ENCODE data around the gene RFX8. TPM values are rescaled to one million over a fixed set of nuclear protein-coding genes. Genes with fewer than 3 reads are reported as not detected.

Gene RFX8
- total RNA-seq, 4 donors from 2014 or later: 0.27 TPM; not detected in 3

DNA sequence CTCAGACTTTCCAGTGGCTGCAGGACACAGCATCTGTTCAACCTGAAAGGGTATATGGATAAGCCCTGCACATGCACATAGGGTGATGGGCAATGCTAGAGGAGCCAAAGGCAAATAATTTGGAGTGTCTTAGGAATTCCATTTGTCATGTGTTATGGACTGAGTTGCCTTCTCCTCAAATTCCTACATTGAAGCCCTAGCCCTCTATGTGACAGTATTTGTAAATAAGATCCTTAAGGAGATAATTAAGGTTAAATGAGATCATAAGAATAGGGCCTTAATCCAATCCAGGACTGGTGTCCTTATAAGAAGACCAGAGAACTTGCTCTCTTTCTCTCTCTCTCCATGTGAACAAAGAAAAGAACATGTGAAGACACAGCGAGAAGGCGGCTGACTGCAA is 44.8 kb downstream of the RFX8 start:
- intact Hi-C loops (cut with DNase I; ENCODE audit: low total_unique reads): no loop called here

DNA sequence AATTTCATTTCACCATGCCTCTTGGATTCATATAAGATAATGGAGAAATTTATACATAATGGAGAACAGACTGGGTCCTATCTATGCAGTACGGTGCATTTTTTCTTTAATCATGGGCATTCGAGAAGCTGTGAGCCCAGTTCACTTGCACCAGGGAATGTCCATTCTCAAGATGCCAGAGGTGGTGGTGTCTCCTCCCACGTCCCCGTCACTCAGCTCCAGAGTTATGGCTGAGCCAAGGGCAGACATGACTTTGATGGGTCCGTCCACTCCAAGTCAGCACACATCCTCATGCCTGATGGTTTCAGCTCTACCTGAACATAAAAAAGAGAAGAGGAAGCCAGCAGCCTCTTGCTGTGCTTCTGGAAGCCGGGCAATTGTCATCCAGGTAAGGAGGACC is 45.5 kb downstream of the RFX8 start:
- Histone ChIP-seq H3K4me3 (no peak overlapping the region), H3K9me3 (no peaks in the 10 kb centered on the region), H3K4me1 (peaks cover 9 to 11% of the 10 kb centered on the region in 2 donors), H3K27me3 (no peaks in the 10 kb centered on the region), H3K36me3 (no peaks in the 10 kb centered on the region), H3K27ac (no peak overlapping the region)
- no peak for TF ChIP-seq POLR2A (IDR thresholded peaks at IDR 0.05)
- TF ChIP-seq, protein P1, sequence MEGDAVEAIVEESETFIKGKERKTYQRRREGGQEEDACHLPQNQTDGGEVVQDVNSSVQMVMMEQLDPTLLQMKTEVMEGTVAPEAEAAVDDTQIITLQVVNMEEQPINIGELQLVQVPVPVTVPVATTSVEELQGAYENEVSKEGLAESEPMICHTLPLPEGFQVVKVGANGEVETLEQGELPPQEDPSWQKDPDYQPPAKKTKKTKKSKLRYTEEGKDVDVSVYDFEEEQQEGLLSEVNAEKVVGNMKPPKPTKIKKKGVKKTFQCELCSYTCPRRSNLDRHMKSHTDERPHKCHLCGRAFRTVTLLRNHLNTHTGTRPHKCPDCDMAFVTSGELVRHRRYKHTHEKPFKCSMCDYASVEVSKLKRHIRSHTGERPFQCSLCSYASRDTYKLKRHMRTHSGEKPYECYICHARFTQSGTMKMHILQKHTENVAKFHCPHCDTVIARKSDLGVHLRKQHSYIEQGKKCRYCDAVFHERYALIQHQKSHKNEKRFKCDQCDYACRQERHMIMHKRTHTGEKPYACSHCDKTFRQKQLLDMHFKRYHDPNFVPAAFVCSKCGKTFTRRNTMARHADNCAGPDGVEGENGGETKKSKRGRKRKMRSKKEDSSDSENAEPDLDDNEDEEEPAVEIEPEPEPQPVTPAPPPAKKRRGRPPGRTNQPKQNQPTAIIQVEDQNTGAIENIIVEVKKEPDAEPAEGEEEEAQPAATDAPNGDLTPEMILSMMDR (IDR thresholded peaks at IDR 0.05 in 4 of 5, conservative IDR thresholded peaks at IDR 0.05 in 1 of 5): no peak
- in situ Hi-C loops (cut with MboI; ENCODE audit: low sequenced_read_pairs in 4 of 4) (loop anchor here in 1 of 4 donors (10.0 kb wide), 1 partner anchor 415 kb away; no protein-coding TSS in a partner anchor), intact Hi-C loops (cut with DNase I; ENCODE audit: low total_unique reads) (no loop called here)
- ATAC-seq (no peak), DNase-seq (no peak)

More for the DNA sequence above, 44.8 kb downstream of the RFX8 start:
- H3K9me3 ChIP-seq: no peaks in the 10 kb centered on the region
- no peak overlapping the region for H3K4me3 ChIP-seq
- H3K36me3 ChIP-seq: no peaks in the 10 kb centered on the region
- DNase-seq (no peak), ATAC-seq (no peak)
- H3K27me3 ChIP-seq: no peaks in the 10 kb centered on the region
- in situ Hi-C loops (cut with MboI; ENCODE audit: low sequenced_read_pairs in 4 of 4): no loop called here
- no peak overlapping the region for H3K27ac ChIP-seq
- peaks cover 9 to 11% of the 10 kb centered on the region in 2 donors for H3K4me1 ChIP-seq
- no peak for TF ChIP-seq POLR2A (IDR thresholded peaks at IDR 0.05)
- TF ChIP-seq, protein P1 (IDR thresholded peaks at IDR 0.05 in 4 of 5, conservative IDR thresholded peaks at IDR 0.05 in 1 of 5): no peak

DNA sequence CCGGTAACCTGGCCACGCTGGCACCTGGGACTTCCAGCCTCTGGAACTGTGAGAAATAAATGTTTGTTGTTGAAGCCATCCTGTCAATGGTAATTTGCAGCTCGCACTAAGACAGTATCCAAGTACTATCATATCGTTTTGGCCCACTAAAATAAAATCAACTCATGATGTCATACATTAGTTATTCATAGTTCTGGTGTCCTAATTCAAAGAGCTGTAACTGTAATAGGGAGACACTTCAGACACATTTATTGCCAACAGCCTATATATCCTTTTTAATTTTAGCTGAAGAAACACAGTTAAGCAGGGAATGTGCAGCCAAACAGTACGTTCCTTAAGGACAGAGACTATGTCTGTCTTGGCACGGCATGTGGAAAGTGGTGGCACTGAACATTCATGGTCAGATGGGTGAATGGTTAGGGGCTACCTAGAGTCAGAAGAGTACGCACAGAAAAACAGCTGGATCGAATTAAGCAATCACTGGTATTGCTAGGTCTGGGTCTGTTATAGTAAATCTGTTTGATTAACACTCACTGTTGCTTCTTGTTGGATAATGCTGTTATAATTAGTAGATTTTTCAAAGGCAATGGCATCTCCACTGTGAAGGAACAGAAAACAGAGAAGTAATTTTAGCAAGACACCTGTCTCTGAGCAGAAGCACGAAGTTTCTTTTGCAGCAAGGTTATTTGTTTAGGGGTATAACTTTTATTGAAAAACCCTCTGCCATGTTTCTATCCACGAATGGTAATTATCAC is 46.3 kb downstream of the RFX8 start:
- in situ Hi-C loops (cut with MboI; ENCODE audit: low sequenced_read_pairs in 4 of 4) (loop anchor here in 1 of 4 donors (10.0 kb wide), 1 partner anchor 416 kb away; no protein-coding TSS in a partner anchor), intact Hi-C loops (cut with DNase I; ENCODE audit: low total_unique reads) (no loop called here)
- Histone ChIP-seq H3K27ac (peak overlapping the region in 2 of 4 donors; percentile 27 to 50), H3K4me3 (no peak overlapping the region), H3K36me3 (no peaks in the 10 kb centered on the region), H3K9me3 (no peaks in the 10 kb centered on the region), H3K27me3 (no peaks in the 10 kb centered on the region), H3K4me1 (peaks cover 9 to 11% of the 10 kb centered on the region in 2 donors)
- peak; percentile 16 to 27 for ATAC-seq
- DNase-seq: no peak
- no peak for TF ChIP-seq POLR2A (IDR thresholded peaks at IDR 0.05)
- TF ChIP-seq, protein P1 (IDR thresholded peaks at IDR 0.05 in 4 of 5, conservative IDR thresholded peaks at IDR 0.05 in 1 of 5): no peak

DNA sequence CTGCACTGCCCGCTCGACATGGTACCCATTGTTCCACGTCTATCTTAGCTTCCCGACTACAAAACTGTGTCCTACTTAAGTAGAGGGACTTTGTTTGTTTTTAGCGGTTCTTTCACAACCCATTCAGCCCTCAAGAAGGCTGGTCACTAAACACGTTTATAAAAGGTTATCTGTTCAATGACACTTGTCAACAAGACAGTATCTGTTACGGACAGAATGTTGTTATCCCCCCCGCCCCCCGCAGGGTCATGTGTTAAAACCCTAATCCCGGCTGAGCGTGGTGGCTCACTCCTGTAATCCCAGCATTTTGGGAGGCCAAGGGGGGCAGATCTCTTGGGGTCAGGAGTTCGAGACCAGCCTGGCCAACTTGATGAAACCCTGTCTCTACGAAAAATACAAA is 47.2 kb downstream of the RFX8 start:
- ATAC-seq (no peak), DNase-seq (no peak)
- no peak overlapping the region for H3K4me3 ChIP-seq
- H3K4me1 ChIP-seq: peaks cover 9 to 11% of the 10 kb centered on the region in 2 donors
- intact Hi-C loops (cut with DNase I; ENCODE audit: low total_unique reads): no loop called here
- no peaks in the 10 kb centered on the region for H3K36me3 ChIP-seq
- no peak overlapping the region for H3K27ac ChIP-seq
- in situ Hi-C loops (cut with MboI; ENCODE audit: low sequenced_read_pairs in 4 of 4): loop anchor here in 1 of 4 donors (10.0 kb wide), 1 partner anchor 417 kb away; no protein-coding TSS in a partner anchor
- no peaks in the 10 kb centered on the region for H3K9me3 ChIP-seq
- no peaks in the 10 kb centered on the region for H3K27me3 ChIP-seq
- TF ChIP-seq, protein P1 (IDR thresholded peaks at IDR 0.05 in 4 of 5, conservative IDR thresholded peaks at IDR 0.05 in 1 of 5): no peak
- TF ChIP-seq POLR2A (IDR thresholded peaks at IDR 0.05): no peak

Measured in gastrocnemius medialis (tissue), 4 donors.